GM18870 (cell line): Measurements from ENCODE around the gene ABCA4.

Experiments
- ATAC-seq: cut with Tn5 transposase; IDR thresholded peaks from one replicate; pipeline ENCODE4 v1.9.1; 2021; ENCODE audit warnings: moderate library complexity; ENCODE audit not compliant: unreplicated experiment

ABCA4 gene

GRCh38 chr1:94105581-94105952, 15.4 kb downstream of the ABCA4 start:
- ATAC-seq = no peak

- ATAC-seq = no peak
Observed at GRCh38 chr1:94104776-94105580, 16.0 kb downstream of the ABCA4 start.

GRCh38 chr1:94104127-94104684, 16.7 kb downstream of the ABCA4 start:
- ATAC-seq = no peak

- ATAC-seq = no peak
Observed at GRCh38 chr1:94103608-94104007, 17.3 kb downstream of the ABCA4 start.

GRCh38 chr1:94101613-94102525, 19.1 kb downstream of the ABCA4 start:
- no peak for ATAC-seq

- no peak for ATAC-seq
Observed at GRCh38 chr1:94100785-94101612, 19.9 kb downstream of the ABCA4 start.

- ATAC-seq = no peak
Observed at GRCh38 chr1:94100129-94100784, 20.7 kb downstream of the ABCA4 start.

GRCh38 chr1:94099303-94099702, 21.6 kb downstream of the ABCA4 start:
- no peak for ATAC-seq

GRCh38 chr1:94098585-94099111, 22.3 kb downstream of the ABCA4 start:
- ATAC-seq = no peak

- ATAC-seq = no peak
Observed at GRCh38 chr1:94096797-94097549, 24.0 kb downstream of the ABCA4 start.

- ATAC-seq = no peak
Observed at GRCh38 chr1:94095744-94096469, 25.0 kb downstream of the ABCA4 start.

- no peak for ATAC-seq
Observed at GRCh38 chr1:94095112-94095637, 25.8 kb downstream of the ABCA4 start.

- ATAC-seq = no peak
Observed at GRCh38 chr1:94094469-94095111, 26.4 kb downstream of the ABCA4 start.

- no peak for ATAC-seq
Observed at GRCh38 chr1:94093996-94094395, 27.0 kb downstream of the ABCA4 start.

- ATAC-seq = no peak
Observed at GRCh38 chr1:94093396-94093795, 27.6 kb downstream of the ABCA4 start.

GRCh38 chr1:94092210-94092613, 28.7 kb downstream of the ABCA4 start:
- no peak for ATAC-seq

- no peak for ATAC-seq
Observed at GRCh38 chr1:94090761-94091160, 30.2 kb downstream of the ABCA4 start.

GRCh38 chr1:94087193-94087592, 33.8 kb downstream of the ABCA4 start:
- ATAC-seq = no peak
